GM12872 (cell line): Measurements from ENCODE around the gene RASEF.

ENCODE experiments used
- TF ChIP-seq, protein P1 (sequence below): IDR thresholded peaks from 3 replicates; pipeline ENCODE4 v1.5.1; 2011; ENCODE audit warnings: low read depth, mild to moderate bottlenecking, low read length, moderate library complexity; ENCODE audit not compliant: insufficient read depth

Gene RASEF

DNA sequence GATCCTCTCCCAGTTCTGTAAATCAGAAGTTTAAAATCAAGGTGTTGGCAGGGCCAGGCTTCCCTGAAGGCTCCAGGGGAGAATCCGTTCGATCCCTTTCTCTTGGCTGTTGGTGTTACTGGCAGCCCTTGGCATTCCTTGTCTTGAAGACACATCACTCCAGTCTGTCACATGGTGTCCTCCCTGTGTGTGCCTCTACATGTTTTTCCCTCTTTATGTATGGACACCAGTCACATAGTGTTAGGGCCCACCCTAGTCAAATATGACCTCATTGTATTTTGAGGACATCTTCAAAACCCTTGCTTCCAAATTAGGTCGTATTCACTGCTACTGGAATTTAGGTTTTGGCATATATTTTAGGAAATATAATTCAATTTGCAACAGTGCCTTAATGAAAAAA lies 94.6 kb downstream of the RASEF start:
- TF ChIP-seq, protein P1, sequence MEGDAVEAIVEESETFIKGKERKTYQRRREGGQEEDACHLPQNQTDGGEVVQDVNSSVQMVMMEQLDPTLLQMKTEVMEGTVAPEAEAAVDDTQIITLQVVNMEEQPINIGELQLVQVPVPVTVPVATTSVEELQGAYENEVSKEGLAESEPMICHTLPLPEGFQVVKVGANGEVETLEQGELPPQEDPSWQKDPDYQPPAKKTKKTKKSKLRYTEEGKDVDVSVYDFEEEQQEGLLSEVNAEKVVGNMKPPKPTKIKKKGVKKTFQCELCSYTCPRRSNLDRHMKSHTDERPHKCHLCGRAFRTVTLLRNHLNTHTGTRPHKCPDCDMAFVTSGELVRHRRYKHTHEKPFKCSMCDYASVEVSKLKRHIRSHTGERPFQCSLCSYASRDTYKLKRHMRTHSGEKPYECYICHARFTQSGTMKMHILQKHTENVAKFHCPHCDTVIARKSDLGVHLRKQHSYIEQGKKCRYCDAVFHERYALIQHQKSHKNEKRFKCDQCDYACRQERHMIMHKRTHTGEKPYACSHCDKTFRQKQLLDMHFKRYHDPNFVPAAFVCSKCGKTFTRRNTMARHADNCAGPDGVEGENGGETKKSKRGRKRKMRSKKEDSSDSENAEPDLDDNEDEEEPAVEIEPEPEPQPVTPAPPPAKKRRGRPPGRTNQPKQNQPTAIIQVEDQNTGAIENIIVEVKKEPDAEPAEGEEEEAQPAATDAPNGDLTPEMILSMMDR = no peak

DNA sequence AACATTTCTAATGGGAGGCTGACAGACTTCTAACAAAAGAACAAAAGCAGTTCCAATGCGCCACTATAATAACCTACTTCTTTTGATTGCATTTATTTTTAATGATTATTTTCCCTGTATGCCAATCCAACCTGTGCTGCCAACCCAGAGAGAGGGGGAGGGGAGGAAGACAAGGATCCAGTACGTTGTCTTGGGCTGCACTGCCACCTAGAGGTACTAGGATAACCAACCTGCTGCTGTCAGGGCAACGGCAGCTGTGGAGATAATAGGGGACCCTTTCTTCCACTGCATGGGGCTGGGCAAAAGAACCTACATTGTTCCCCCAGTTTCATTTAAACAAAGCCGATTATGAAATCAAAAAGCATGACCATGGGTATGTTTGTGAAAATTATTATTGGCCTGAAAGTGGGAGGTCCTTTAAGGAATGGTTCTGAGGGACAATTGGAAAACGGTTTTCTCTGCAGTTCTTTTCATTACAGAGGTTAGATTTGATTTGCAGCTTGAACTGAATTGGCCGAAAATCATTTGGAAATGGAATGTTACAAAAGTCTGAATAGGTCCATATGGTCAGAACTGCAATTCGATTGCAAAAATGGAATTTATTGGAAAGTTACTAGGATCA lies 101.3 kb downstream of the RASEF start:
- TF ChIP-seq, protein P1 = peak; percentile 79

DNA sequence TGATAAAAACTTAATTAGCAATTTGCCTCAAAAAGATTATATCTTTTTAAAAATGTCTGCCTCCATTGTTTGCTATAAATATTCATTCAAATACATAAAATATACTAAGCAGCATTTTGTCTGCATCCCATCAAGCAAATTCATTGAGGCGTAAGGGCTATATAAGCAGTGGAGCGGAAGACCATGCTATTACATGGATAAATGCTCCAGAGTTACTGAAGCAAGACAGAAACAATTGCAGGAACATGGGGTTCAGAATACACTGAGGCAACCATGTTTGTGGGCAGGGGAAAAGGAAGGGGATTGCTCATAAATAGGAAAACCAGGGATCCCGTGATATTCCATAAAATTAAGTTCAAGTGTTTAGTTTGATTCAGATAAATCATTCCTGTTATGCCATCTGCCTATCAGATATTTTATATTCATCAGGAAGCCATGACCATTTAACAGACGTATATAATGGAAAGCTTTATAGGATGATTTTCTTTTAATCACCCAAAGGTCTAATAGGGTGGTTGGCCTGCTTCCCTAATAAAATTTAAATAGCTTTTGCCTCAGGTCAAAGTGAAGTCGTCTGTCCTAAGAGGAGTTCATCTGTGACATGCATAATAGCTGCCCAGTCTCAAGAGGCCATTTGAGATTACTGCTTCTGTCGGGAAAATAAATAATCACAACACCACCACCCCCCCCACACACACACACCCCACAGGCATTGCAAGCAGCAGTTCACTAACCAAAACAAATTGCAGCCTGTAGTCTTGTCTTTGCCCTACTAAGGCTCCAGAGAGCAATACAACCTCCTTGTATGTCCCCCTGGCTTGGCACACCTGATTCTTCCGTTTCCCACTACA lies 105.2 kb downstream of the RASEF start:
- TF ChIP-seq, protein P1 = no peak

DNA sequence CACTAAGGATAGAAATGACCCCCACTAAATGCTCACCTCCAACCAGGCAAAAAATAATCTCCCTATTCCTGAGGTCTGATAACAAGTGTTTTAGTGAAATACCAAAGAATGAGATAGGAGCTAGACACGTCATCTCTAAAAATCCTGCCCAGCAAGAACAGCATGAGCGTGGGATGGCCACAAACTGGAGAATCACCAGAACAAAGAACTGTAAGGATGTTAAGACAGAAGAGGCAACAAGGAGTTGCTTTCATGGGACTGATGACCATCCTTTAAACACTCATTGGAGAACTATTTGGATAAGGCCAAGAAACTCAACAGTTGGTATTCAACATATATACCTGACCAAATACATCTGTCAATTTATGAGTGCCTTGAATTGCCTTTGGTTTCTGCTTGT lies 113.7 kb downstream of the RASEF start:
- TF ChIP-seq, protein P1 = no peak

DNA sequence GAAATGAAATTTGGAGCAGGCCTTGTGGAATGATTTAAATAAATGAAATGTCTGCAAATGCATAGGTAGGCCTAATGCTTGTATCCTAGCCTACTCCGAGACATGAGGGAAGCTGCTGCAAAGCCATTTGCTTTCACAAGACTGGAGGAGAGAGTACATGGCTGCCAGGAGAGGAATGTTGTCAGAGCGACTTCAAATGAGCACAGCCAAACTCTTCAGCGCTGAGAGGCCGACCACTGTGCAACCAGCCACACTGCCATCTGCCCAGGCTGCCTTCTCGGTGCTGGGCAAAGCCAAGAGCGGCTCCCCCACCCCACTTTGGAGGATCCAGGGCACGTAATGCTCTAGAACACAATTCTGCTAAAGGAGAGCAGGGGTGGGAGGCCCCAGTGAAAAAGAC lies 122.6 kb downstream of the RASEF start:
- TF ChIP-seq, protein P1 = no peak

DNA sequence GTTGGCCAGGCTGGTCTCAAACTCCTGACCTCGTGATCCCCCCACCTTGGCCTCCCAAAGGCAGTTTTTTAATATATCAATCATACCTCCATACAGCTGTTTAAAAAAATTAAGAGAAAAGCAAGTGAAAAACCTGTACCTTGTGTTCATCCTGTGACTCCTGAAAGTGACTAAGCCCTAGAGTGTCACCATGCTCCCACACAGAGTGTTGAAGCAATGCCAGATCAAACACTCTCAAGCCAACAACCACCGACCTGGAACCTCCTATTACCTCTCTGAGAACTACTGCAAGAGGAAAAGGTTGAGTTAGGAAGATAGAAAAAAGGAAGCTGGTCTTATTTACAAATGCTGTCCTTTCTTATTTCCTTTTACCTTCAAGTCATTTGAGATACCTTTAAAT lies 123.5 kb downstream of the RASEF start:
- TF ChIP-seq, protein P1 = no peak

DNA sequence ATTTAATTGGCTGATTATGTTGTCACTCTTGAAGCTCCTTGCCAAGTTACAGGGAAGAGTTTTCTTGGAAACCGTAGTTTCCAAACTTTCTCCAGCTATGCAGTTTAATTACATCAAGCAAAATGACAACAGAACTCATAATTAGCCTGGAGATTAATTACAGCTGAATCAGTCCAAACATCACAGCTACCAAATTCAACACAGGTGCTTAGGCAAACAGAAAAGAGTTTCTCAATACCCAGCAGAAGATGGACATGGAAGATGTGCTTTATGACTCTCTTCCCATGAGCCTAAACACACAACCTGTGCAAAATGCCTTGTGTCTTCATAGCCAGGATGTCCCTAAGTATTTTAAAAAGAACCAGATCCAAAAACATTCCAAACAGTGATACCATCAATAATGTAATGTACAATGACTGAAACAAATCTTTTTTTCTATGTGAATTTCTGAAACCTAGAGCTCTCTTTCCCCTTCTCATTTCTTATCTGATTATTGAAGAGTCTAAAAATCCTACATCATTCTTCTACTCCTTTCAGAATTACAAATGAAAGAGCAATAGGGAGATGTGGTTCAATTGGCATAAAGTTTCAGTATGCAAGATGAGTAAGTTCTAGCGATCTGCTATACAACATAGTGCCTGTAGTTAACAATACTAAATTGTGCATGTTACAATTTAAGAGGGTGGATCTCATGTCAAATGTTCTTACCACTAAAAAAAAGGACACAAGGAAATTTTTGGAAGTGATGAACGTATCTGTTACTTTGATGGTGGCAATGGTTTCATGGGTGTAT lies 124.3 kb downstream of the RASEF start:
- TF ChIP-seq, protein P1 = no peak
